Mesenchymal stem cell (in vitro differentiated cells and primary cell): ENCODE measurements around the gene BBIP1.
A peak's percentile ranks its signal among the peaks of the same experiment; 100 is the strongest.

Experiments used
- DNase-seq: peaks from one replicate; pipeline ENCODE4 v3.0.0-alpha.2; 2013
- H2AFZ ChIP-seq: one replicate; pipeline ENCODE4 v1.6.1; 2013; ENCODE audit warnings: low read depth, mild to moderate bottlenecking, control low read depth, inconsistent platforms, low read length, moderate library complexity
- H2AK5ac ChIP-seq: 2 replicates; pipeline ENCODE4 v1.6.1; 2013; ENCODE audit warnings: low read length, moderate library complexity, mild to moderate bottlenecking, inconsistent platforms; ENCODE audit not compliant: severe bottlenecking
- H2BK120ac ChIP-seq: one replicate; pipeline ENCODE4 v1.6.1; 2013; ENCODE audit warnings: low read depth, mild to moderate bottlenecking, inconsistent platforms, low read length, moderate library complexity
- H2BK12ac ChIP-seq, 2 experiments: one replicate each; pipeline ENCODE4 v1.6.1; 2013; ENCODE audit warnings: inconsistent platforms in 2 of 2, low read length in 2 of 2, mild to moderate bottlenecking in 2 of 2, moderate library complexity in 2 of 2, control low read depth in 1 of 2
- H2BK15ac ChIP-seq: one replicate; pipeline ENCODE4 v1.6.1; 2013; ENCODE audit warnings: mild to moderate bottlenecking, low read depth, inconsistent platforms; ENCODE audit not compliant: poor library complexity, severe bottlenecking
- H2BK5ac ChIP-seq: 2 replicates; pipeline ENCODE4 v1.6.1; 2013; ENCODE audit warnings: low read depth, mild to moderate bottlenecking, low read length, control low read depth, inconsistent platforms; ENCODE audit not compliant: poor library complexity, severe bottlenecking
- H3K14ac ChIP-seq, 2 experiments: one replicate each; pipeline ENCODE4 v1.6.1; 2013; ENCODE audit warnings: inconsistent platforms in 2 of 2, low read length in 2 of 2, control low read depth in 1 of 2, mild to moderate bottlenecking in 1 of 2, moderate library complexity in 1 of 2
- H3K18ac ChIP-seq, 2 experiments: one replicate each; pipeline ENCODE4 v1.6.1; 2013; ENCODE audit warnings: inconsistent platforms in 2 of 2, low read length in 2 of 2, control low read depth in 1 of 2, low read depth in 1 of 2, mild to moderate bottlenecking in 1 of 2
- H3K23ac ChIP-seq, 2 experiments: one replicate each; pipeline ENCODE4 v1.6.1; 2013; ENCODE audit warnings: inconsistent platforms in 2 of 2, low read length in 2 of 2, mild to moderate bottlenecking in 2 of 2, moderate library complexity in 2 of 2, control low read depth in 1 of 2
- H3K27ac ChIP-seq: 2 replicates; pipeline ENCODE4 v1.5.1; 2013; ENCODE audit warnings: mild to moderate bottlenecking, moderate library complexity, low read length, control low read depth, inconsistent platforms; ENCODE audit not compliant: poor library complexity, severe bottlenecking
- H3K27me3 ChIP-seq, 2 experiments: 2 replicates each; pipeline versions ENCODE4 v1.6.1 to v1.7.0; 2013; ENCODE audit warnings: low read length in 2 of 2, mild to moderate bottlenecking in 2 of 2, moderate library complexity in 2 of 2, control low read depth in 1 of 2, inconsistent platforms in 1 of 2; ENCODE audit not compliant: control insufficient read depth in 1 of 2, insufficient read depth in 1 of 2
- H3K36me3 ChIP-seq, 2 experiments: 2 replicates each; pipeline versions ENCODE4 v1.6.1 to v1.7.0; 2013; ENCODE audit warnings: low read length in 2 of 2, control low read depth in 1 of 2, inconsistent platforms in 1 of 2, low read depth in 1 of 2, mild to moderate bottlenecking in 1 of 2; ENCODE audit not compliant: insufficient read depth in 2 of 2, control insufficient read depth in 1 of 2
- H3K4ac ChIP-seq, 2 experiments: one replicate each; pipeline ENCODE4 v1.6.1; 2013; ENCODE audit warnings: inconsistent platforms in 2 of 2, low read length in 2 of 2, mild to moderate bottlenecking in 2 of 2, moderate library complexity in 2 of 2, control low read depth in 1 of 2, low read depth in 1 of 2
- H3K4me1 ChIP-seq: 2 replicates; pipeline ENCODE4 v1.6.1; 2013; ENCODE audit warnings: low read depth, low read length, control low read depth; ENCODE audit not compliant: control insufficient read depth, insufficient read depth
- H3K4me2 ChIP-seq: 2 replicates; pipeline ENCODE4 v1.6.1; 2013; ENCODE audit warnings: low read length, mild to moderate bottlenecking, inconsistent platforms; ENCODE audit not compliant: poor library complexity, severe bottlenecking
- H3K4me3 ChIP-seq, 2 experiments: 2 replicates each; pipeline versions ENCODE4 v1.5.1 to v1.7.0; 2013; ENCODE audit warnings: low read length in 2 of 2, mild to moderate bottlenecking in 2 of 2, control low read depth in 1 of 2, low read depth in 1 of 2; ENCODE audit not compliant: insufficient read depth in 1 of 2
- H3K79me1 ChIP-seq: replicated peaks from 2 replicates; pipeline ENCODE4 v1.6.1; 2013; ENCODE audit warnings: mild to moderate bottlenecking, control low read depth, low read length, inconsistent platforms; ENCODE audit not compliant: poor library complexity, severe bottlenecking
- H3K9ac ChIP-seq: 2 replicates; pipeline ENCODE4 v1.7.0; 2013; ENCODE audit warnings: mild to moderate bottlenecking, low read length, moderate library complexity
- H3K9me3 ChIP-seq: 2 replicates; pipeline ENCODE4 v1.7.0; 2013; ENCODE audit warnings: mild to moderate bottlenecking, low read length; ENCODE audit not compliant: control insufficient read depth
- H4K8ac ChIP-seq: one replicate; pipeline ENCODE4 v1.6.1; 2013; ENCODE audit warnings: inconsistent platforms, mild to moderate bottlenecking, low read length, moderate library complexity
- H4K91ac ChIP-seq: one replicate; pipeline ENCODE4 v1.6.1; 2013; ENCODE audit warnings: mild to moderate bottlenecking, low read length, inconsistent platforms
- WGBS: methylation state at CpG from one replicate; pipeline ENCODE4 v1.1.7; 2013; ENCODE audit warnings: mixed read lengths; 5-methylcytosine and 5-hydroxymethylcytosine counted together

BBIP1 gene

GRCh38 chr10:110883924-110884323, 35.1 kb downstream of the BBIP1 start:
- Histone ChIP-seq H3K9ac (no peak overlapping the region), H3K27me3 (no peaks in the 10 kb centered on the region), H2BK5ac (peak overlapping the region; percentile 31), H3K18ac (no peak overlapping the region), H3K4me3 (no peak overlapping the region), H3K36me3 (peaks cover 6 to 99% of the 10 kb centered on the region in 2 experiments), H2AK5ac (no peak overlapping the region), H3K4ac (no peak overlapping the region), H3K4me2 (peak overlapping the region; percentile 50), H2AFZ (no peak overlapping the region), H3K4me1 (peaks cover 2% of the 10 kb centered on the region), H3K14ac (no peak overlapping the region), H4K91ac (no peak overlapping the region), H2BK12ac (no peak overlapping the region), H2BK120ac (no peak overlapping the region), H3K79me1 (peaks cover 2% of the 10 kb centered on the region), H3K9me3 (no peaks in the 10 kb centered on the region), H4K8ac (no peak overlapping the region), H3K27ac (peak overlapping the region; percentile 54), H2BK15ac (no peak overlapping the region), H3K23ac (no peak overlapping the region)
- DNase-seq: no peak
- 90% methylated on average over 10 of the region's 10 CpGs for WGBS

DNA sequence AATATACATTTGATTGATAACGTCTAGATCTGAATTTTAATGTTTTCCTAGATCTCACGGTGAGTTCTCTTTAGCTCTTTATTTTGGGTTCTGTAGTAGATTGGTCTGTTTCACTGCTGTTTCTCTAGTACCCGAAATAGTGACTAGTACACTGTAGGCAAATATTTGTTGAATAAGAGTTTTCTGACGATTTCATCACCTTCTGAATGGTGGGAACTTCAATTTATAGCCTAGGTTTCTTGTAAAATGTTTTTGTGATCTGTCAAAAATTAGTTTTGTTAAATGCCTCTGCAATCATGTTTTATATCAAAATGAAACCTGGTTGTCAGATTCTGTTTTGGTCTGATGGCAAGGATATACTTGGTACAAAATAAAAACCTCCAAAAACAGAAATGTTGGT, 37.1 kb downstream of the BBIP1 start:
- no peaks in the 10 kb centered on the region for H3K9me3 ChIP-seq
- H3K4ac ChIP-seq: no peak overlapping the region
- no peak overlapping the region for H2BK15ac ChIP-seq
- H3K27me3 ChIP-seq: no peaks in the 10 kb centered on the region
- H2AFZ ChIP-seq: no peak overlapping the region
- H2BK120ac ChIP-seq: no peak overlapping the region
- no peak overlapping the region for H3K14ac ChIP-seq
- H3K4me2 ChIP-seq: no peak overlapping the region
- H4K91ac ChIP-seq: no peak overlapping the region
- H2AK5ac ChIP-seq: no peak overlapping the region
- H3K79me1 ChIP-seq: peaks cover 4% of the 10 kb centered on the region
- no peak overlapping the region for H3K27ac ChIP-seq
- H2BK12ac ChIP-seq: no peak overlapping the region
- no peak overlapping the region for H2BK5ac ChIP-seq
- peak overlapping the region; percentile 28 for H3K9ac ChIP-seq
- 98% methylated on average over 4 of the region's 4 CpGs for WGBS
- DNase-seq: no peak
- peaks cover 6 to 99% of the 10 kb centered on the region in 2 experiments for H3K36me3 ChIP-seq
- no peak overlapping the region for H3K4me3 ChIP-seq
- no peak overlapping the region for H4K8ac ChIP-seq
- no peak overlapping the region for H3K18ac ChIP-seq
- no peak overlapping the region for H3K23ac ChIP-seq
- H3K4me1 ChIP-seq: peaks cover 2% of the 10 kb centered on the region

- H3K4me3 ChIP-seq: no peak overlapping the region
Observed at GRCh38 chr10:110881247-110881646, 37.7 kb downstream of the BBIP1 start.

GRCh38 chr10:110880012-110880411, 39.0 kb downstream of the BBIP1 start:
- H3K14ac ChIP-seq: no peak overlapping the region
- H3K36me3 ChIP-seq: peaks cover 6 to 96% of the 10 kb centered on the region in 2 experiments
- no peak overlapping the region for H3K18ac ChIP-seq
- no peak overlapping the region for H3K23ac ChIP-seq
- H3K4ac ChIP-seq: no peak overlapping the region
- H2AFZ ChIP-seq: no peak overlapping the region
- H2BK120ac ChIP-seq: no peak overlapping the region
- no peak for DNase-seq
- H2BK12ac ChIP-seq: no peak overlapping the region
- H2BK15ac ChIP-seq: no peak overlapping the region
- WGBS: 91% methylated on average over 3 of the region's 3 CpGs
- no peaks in the 10 kb centered on the region for H3K27me3 ChIP-seq
- no peak overlapping the region for H2BK5ac ChIP-seq
- H3K4me3 ChIP-seq: no peak overlapping the region
- H3K9ac ChIP-seq: no peak overlapping the region
- no peak overlapping the region for H4K91ac ChIP-seq
- no peak overlapping the region for H3K4me2 ChIP-seq
- H3K27ac ChIP-seq: no peak overlapping the region
- H3K4me1 ChIP-seq: peaks cover 3% of the 10 kb centered on the region
- H2AK5ac ChIP-seq: no peak overlapping the region
- peaks cover 6% of the 10 kb centered on the region for H3K79me1 ChIP-seq
- H3K9me3 ChIP-seq: no peaks in the 10 kb centered on the region
- no peak overlapping the region for H4K8ac ChIP-seq

More at GRCh38 chr10:110881247-110881646, 37.7 kb downstream of the BBIP1 start:
- Histone ChIP-seq H2BK12ac (no peak overlapping the region), H3K36me3 (peaks cover 6 to 99% of the 10 kb centered on the region in 2 experiments), H4K8ac (no peak overlapping the region), H3K23ac (no peak overlapping the region), H3K4ac (no peak overlapping the region), H3K9ac (peak overlapping the region; percentile 28), H2BK15ac (no peak overlapping the region), H3K4me1 (peaks cover 2% of the 10 kb centered on the region), H4K91ac (no peak overlapping the region), H3K4me2 (no peak overlapping the region), H2AK5ac (no peak overlapping the region), H2BK120ac (no peak overlapping the region), H2AFZ (no peak overlapping the region), H3K18ac (no peak overlapping the region), H3K27ac (no peak overlapping the region), H3K79me1 (peaks cover 4% of the 10 kb centered on the region), H2BK5ac (no peak overlapping the region), H3K9me3 (no peaks in the 10 kb centered on the region), H3K27me3 (no peaks in the 10 kb centered on the region), H3K14ac (no peak overlapping the region)
- WGBS: 95% methylated on average over 9 of the region's 9 CpGs
- no peak for DNase-seq
